PC-9 (cell line): ENCODE measurements around the gene ALDH2.
"Not testable (repeated sequence)": the region's sequence is repeated elsewhere in the genome, so short reads cannot be mapped to it uniquely, and the experiment has no call there.

Source experiments
- EZH2 ChIP-seq: fragments of 200-600 bp; sonication (generic); IDR thresholded peaks from 2 replicates; pipeline ENCODE4 v1.8.0; 2017; ENCODE audit warnings: antibody characterized with exemption, low read depth
- TF ChIP-seq, protein P1 (sequence below): fragments of 200-600 bp; sonication (generic); conservative IDR thresholded peaks from 2 replicates; pipeline ENCODE4 v1.6.1; 2017; ENCODE audit warnings: mixed run types, antibody characterized with exemption, mild to moderate bottlenecking, moderate library complexity

DNA sequence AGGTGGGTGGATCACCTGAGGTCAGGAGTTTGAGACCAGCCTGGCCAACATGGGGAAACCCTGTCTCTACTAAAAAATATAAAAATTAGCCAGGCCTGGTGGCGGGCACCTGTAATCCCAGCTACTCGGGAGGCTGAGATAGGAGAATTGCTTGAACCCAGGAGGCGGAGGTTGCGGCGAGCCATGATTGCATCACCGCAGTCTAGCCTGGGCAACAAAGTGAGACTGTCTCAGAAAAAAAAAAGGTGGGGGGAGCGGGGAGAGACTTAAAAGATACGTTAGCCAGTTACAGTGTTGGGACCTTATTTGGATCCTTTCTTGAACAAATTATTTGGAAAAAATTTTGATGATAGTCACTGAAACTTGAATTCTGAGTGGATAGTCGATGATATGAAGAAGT, 27.2 kb upstream of the ALDH2 start:
- TF ChIP-seq, protein P1, sequence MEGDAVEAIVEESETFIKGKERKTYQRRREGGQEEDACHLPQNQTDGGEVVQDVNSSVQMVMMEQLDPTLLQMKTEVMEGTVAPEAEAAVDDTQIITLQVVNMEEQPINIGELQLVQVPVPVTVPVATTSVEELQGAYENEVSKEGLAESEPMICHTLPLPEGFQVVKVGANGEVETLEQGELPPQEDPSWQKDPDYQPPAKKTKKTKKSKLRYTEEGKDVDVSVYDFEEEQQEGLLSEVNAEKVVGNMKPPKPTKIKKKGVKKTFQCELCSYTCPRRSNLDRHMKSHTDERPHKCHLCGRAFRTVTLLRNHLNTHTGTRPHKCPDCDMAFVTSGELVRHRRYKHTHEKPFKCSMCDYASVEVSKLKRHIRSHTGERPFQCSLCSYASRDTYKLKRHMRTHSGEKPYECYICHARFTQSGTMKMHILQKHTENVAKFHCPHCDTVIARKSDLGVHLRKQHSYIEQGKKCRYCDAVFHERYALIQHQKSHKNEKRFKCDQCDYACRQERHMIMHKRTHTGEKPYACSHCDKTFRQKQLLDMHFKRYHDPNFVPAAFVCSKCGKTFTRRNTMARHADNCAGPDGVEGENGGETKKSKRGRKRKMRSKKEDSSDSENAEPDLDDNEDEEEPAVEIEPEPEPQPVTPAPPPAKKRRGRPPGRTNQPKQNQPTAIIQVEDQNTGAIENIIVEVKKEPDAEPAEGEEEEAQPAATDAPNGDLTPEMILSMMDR: not testable (repeated sequence)
- not testable (repeated sequence) for TF ChIP-seq EZH2
